Measurements from ENCODE around the gene MYO3B. TPM values are rescaled to one million over a fixed set of nuclear protein-coding genes. Genes with fewer than 3 reads are reported as not detected.
"Not testable (repeated sequence)": the region's sequence is repeated elsewhere in the genome, so short reads cannot be mapped to it uniquely, and the experiment has no call there.

Gene MYO3B
- total RNA-seq, 1 experiment from 2014 or later: 4.4 TPM

DNA sequence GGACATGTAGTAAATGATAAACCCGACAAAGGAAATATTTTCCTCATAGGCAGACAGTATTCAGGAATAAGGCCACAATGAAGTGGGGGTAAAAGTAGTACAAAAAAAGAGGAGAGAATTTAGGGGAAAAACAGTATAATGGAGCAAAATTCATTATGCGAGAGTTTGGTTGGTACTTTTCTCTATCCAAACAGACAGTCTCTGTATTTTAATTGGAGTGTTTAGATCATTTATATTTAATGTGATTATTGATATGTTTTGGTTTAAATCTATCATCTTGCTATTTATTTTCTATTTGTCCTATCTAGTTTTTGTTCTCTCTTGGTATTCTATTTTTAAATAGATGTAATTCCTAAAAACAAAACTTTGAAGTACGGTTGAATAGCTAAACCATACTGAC is 366.9 kb downstream of the MYO3B start:
- Histone ChIP-seq H3K9me2 (replicated peaks; ENCODE audit: insufficient read depth, low read length) (no peaks in the 10 kb centered on the region), H4K20me1 (ENCODE audit: insufficient read depth, low read depth, low read length) (no peaks in the 10 kb centered on the region), H3K4me1 (ENCODE audit: low read length) (no peaks in the 10 kb centered on the region), H3K27ac (ENCODE audit: low read length) (no peak overlapping the region), H3K79me2 (ENCODE audit: low read length) (no peaks in the 10 kb centered on the region), H3K36me3 (ENCODE audit: insufficient read depth, low read length) (no peaks in the 10 kb centered on the region), H3K27me3 (ENCODE audit: low read length) (no peaks in the 10 kb centered on the region), H3K9ac (ENCODE audit: low read length) (no peak overlapping the region), H3K4me3 (ENCODE audit: low read length) (no peak overlapping the region), H2AFZ (ENCODE audit: low read length) (no peak overlapping the region), H3K4me2 (ENCODE audit: low read depth, low read length, poor library complexity, severe bottlenecking) (no peak overlapping the region), H3K9me3 (ENCODE audit: low read length) (no peaks in the 10 kb centered on the region; the same call in 1 of the 2 replicates)
- DNase-seq: no peak

DNA sequence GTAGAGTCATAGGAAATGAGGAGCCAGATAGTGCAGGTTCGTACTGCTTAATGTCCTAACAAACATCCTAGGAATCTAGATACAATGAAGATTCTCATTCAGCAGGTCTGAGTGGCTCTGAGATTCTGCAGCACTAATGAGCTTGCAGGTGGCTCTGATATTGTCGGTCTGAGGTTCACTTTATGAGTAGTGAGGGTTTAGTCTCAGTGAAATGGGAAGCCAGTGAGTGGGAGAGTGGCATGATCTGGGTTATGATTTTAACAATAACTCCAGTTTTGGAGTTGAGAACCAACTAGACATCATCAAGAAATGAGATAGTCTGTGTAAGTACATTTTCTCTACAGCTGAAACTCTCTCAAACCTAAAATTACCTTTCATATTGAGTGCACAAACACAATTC is 370.4 kb downstream of the MYO3B start:
- Histone ChIP-seq H3K9ac (ENCODE audit: low read length) (no peak overlapping the region), H3K36me3 (ENCODE audit: insufficient read depth, low read length) (no peaks in the 10 kb centered on the region), H3K27ac (ENCODE audit: low read length) (no peak overlapping the region), H3K4me2 (ENCODE audit: low read depth, low read length, poor library complexity, severe bottlenecking) (no peak overlapping the region), H3K79me2 (ENCODE audit: low read length) (no peaks in the 10 kb centered on the region), H3K9me3 (ENCODE audit: low read length) (no peaks in the 10 kb centered on the region; the same call in none of the 2 replicates), H3K4me3 (ENCODE audit: low read length) (no peak overlapping the region), H2AFZ (ENCODE audit: low read length) (no peak overlapping the region), H3K4me1 (ENCODE audit: low read length) (no peaks in the 10 kb centered on the region), H3K9me2 (replicated peaks; ENCODE audit: insufficient read depth, low read length) (no peaks in the 10 kb centered on the region), H3K27me3 (ENCODE audit: low read length) (no peaks in the 10 kb centered on the region), H4K20me1 (ENCODE audit: insufficient read depth, low read depth, low read length) (no peaks in the 10 kb centered on the region)
- no peak for DNase-seq

DNA sequence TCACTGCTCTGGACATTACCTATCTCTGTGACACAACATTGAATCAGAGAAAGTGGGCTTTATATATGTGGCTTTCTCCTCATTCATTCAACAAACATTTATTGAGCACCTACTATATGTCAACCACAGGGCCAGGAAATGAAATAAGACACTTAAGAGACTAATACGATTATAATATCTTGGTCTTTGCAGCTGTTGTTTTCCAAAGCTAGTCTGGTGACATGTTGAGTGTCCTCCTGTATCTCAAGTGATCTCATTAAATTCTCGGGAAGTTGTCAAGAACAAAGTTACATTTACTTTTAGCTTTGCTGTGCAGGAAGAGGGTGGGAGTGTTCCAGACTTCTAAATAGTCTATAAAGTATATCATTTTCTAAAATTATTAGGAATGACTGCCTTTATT is 372.6 kb downstream of the MYO3B start:
- Histone ChIP-seq H3K4me1 (ENCODE audit: low read length) (no peaks in the 10 kb centered on the region), H4K20me1 (ENCODE audit: insufficient read depth, low read depth, low read length) (no peaks in the 10 kb centered on the region), H3K9me2 (replicated peaks; ENCODE audit: insufficient read depth, low read length) (no peaks in the 10 kb centered on the region), H2AFZ (ENCODE audit: low read length) (no peak overlapping the region), H3K27ac (ENCODE audit: low read length) (no peak overlapping the region), H3K79me2 (ENCODE audit: low read length) (no peaks in the 10 kb centered on the region), H3K9me3 (ENCODE audit: low read length) (no peaks in the 10 kb centered on the region; the same call in 1 of the 2 replicates), H3K9ac (ENCODE audit: low read length) (no peak overlapping the region), H3K4me3 (ENCODE audit: low read length) (no peak overlapping the region), H3K4me2 (ENCODE audit: low read depth, low read length, poor library complexity, severe bottlenecking) (no peak overlapping the region), H3K27me3 (ENCODE audit: low read length) (no peaks in the 10 kb centered on the region), H3K36me3 (ENCODE audit: insufficient read depth, low read length) (no peaks in the 10 kb centered on the region)
- no peak for DNase-seq

DNA sequence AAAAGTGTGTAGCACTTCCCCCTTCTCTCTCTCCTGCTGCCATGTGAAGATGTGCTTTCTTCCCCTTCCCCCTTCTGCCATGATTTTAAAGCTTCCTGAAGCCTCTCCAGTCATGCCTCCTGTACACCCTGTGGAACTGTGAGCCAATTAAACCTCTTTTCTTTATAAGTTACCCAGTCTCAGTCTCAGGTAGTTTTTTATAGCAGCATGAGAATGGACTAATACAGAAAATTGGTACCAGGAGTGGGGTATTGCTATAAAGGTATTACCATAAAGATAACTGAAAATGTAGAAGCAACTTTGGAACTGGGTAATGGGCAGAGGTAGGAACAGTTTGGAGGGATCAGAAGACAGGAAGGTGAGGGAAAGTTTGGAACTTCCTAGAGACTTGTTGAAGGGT is 374.0 kb downstream of the MYO3B start:
- H3K9me3 ChIP-seq (ENCODE audit: low read length); H3K79me2 ChIP-seq (ENCODE audit: low read length); H3K4me3 ChIP-seq (ENCODE audit: low read length); H4K20me1 ChIP-seq (ENCODE audit: insufficient read depth, low read depth, low read length); H3K9ac ChIP-seq (ENCODE audit: low read length); H3K27ac ChIP-seq (ENCODE audit: low read length); H3K27me3 ChIP-seq (ENCODE audit: low read length); H2AFZ ChIP-seq (ENCODE audit: low read length); H3K9me2 ChIP-seq (replicated peaks; ENCODE audit: insufficient read depth, low read length); H3K36me3 ChIP-seq (ENCODE audit: insufficient read depth, low read length); DNase-seq; H3K4me1 ChIP-seq (ENCODE audit: low read length); H3K4me2 ChIP-seq (ENCODE audit: low read depth, low read length, poor library complexity, severe bottlenecking): not testable (repeated sequence)

DNA sequence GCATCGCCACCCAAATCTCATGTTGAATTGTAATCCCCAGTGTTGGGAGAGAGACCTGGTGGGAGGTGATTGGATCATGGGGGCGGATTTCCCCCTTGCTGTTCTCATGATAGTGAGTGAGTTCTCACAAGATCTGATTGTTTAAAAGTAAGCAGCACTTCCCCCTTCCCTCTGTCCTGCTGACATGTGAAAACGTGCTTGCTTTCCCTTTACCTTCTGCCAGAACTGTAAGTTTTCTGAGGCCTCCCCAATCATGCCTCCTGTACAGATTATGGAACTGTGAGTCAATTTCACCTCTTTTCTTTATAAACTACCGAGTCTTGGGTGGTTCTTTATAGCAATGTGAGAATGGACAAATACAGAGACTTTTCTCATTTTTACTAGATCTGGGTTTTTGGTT is 375.8 kb downstream of the MYO3B start:
- no peaks in the 10 kb centered on the region for H3K4me1 ChIP-seq (ENCODE audit: low read length)
- no peaks in the 10 kb centered on the region for H4K20me1 ChIP-seq (ENCODE audit: insufficient read depth, low read depth, low read length)
- H3K36me3 ChIP-seq (ENCODE audit: insufficient read depth, low read length): no peaks in the 10 kb centered on the region
- no peak overlapping the region for H3K4me3 ChIP-seq (ENCODE audit: low read length)
- H3K27ac ChIP-seq (ENCODE audit: low read length): no peak overlapping the region
- no peaks in the 10 kb centered on the region for H3K9me2 ChIP-seq (replicated peaks; ENCODE audit: insufficient read depth, low read length)
- no peaks in the 10 kb centered on the region; the same call in 1 of the 2 replicates for H3K9me3 ChIP-seq (ENCODE audit: low read length)
- H3K4me2 ChIP-seq (ENCODE audit: low read depth, low read length, poor library complexity, severe bottlenecking): no peak overlapping the region
- no peak overlapping the region for H3K9ac ChIP-seq (ENCODE audit: low read length)
- no peak overlapping the region for H2AFZ ChIP-seq (ENCODE audit: low read length)
- no peaks in the 10 kb centered on the region for H3K27me3 ChIP-seq (ENCODE audit: low read length)
- DNase-seq: no peak
- H3K79me2 ChIP-seq (ENCODE audit: low read length): no peaks in the 10 kb centered on the region

DNA sequence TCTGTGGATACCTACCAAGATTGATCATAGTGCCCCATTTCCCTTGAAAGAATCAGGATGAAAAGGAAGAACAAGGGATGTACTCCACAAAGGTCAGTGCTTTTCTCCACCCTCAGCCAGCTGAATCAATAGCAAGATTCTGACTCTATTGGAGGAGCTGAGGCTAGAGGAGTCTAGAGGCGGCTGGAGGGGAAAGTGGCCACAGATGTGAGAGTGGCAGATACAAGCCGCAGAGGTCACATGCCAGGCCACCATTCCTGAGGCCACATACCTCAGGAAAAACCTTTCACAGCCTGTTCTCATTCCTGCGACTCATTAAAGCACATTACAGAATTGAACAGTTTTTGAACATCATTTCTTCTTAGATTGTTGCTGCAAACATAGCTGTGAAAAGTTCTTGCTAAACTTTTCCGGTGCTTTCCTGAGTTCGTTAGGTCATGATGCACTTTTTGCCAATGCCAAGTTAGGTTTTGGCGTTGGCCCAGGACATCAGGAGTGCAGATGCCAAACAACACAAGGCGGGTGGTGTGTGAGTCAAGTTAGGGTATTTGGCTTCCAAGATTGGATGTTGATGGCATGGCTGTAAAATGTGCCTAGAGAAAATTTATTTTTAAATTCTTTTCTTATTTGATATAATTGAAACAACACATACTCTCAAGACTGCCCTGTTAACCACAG is 376.5 kb downstream of the MYO3B start:
- Histone ChIP-seq H3K27ac (ENCODE audit: low read length) (no peak overlapping the region), H2AFZ (ENCODE audit: low read length) (no peak overlapping the region), H4K20me1 (ENCODE audit: insufficient read depth, low read depth, low read length) (no peaks in the 10 kb centered on the region), H3K79me2 (ENCODE audit: low read length) (no peaks in the 10 kb centered on the region), H3K9me2 (replicated peaks; ENCODE audit: insufficient read depth, low read length) (no peaks in the 10 kb centered on the region), H3K27me3 (ENCODE audit: low read length) (no peaks in the 10 kb centered on the region), H3K36me3 (ENCODE audit: insufficient read depth, low read length) (no peaks in the 10 kb centered on the region), H3K4me3 (ENCODE audit: low read length) (no peak overlapping the region), H3K4me2 (ENCODE audit: low read depth, low read length, poor library complexity, severe bottlenecking) (no peak overlapping the region), H3K9ac (ENCODE audit: low read length) (no peak overlapping the region), H3K4me1 (ENCODE audit: low read length) (no peaks in the 10 kb centered on the region), H3K9me3 (ENCODE audit: low read length) (no peaks in the 10 kb centered on the region; the same call in 1 of the 2 replicates)
- no peak for DNase-seq

DNA sequence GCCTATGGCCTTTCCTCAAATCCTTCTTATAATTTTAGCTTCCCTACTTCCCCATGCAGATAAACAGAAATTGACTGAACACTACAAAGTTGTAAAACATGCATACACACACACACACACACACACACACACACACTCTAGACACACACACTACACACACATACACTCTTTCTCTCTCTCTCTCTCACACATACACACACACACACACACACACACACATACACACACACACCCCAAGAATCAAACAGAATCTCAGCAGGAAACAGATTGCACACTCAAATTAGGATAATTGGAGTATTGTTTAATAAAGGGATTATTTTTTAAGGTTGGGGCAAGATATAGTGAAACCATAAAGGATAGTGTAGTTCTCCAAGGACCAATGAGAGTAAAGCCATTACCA is 385.0 kb downstream of the MYO3B start:
- no peak overlapping the region for H3K4me2 ChIP-seq (ENCODE audit: low read depth, low read length, poor library complexity, severe bottlenecking)
- no peak overlapping the region for H3K27ac ChIP-seq (ENCODE audit: low read length)
- H2AFZ ChIP-seq (ENCODE audit: low read length): no peak overlapping the region
- H3K4me3 ChIP-seq (ENCODE audit: low read length): no peak overlapping the region
- H3K9ac ChIP-seq (ENCODE audit: low read length): no peak overlapping the region
- H3K9me2 ChIP-seq (replicated peaks; ENCODE audit: insufficient read depth, low read length): no peaks in the 10 kb centered on the region
- no peak for DNase-seq
- no peaks in the 10 kb centered on the region for H3K27me3 ChIP-seq (ENCODE audit: low read length)
- no peaks in the 10 kb centered on the region for H3K79me2 ChIP-seq (ENCODE audit: low read length)
- no peaks in the 10 kb centered on the region for H3K9me3 ChIP-seq (ENCODE audit: low read length)
- H3K36me3 ChIP-seq (ENCODE audit: insufficient read depth, low read length): no peaks in the 10 kb centered on the region
- H4K20me1 ChIP-seq (ENCODE audit: insufficient read depth, low read depth, low read length): no peaks in the 10 kb centered on the region
- no peaks in the 10 kb centered on the region for H3K4me1 ChIP-seq (ENCODE audit: low read length)

DNA sequence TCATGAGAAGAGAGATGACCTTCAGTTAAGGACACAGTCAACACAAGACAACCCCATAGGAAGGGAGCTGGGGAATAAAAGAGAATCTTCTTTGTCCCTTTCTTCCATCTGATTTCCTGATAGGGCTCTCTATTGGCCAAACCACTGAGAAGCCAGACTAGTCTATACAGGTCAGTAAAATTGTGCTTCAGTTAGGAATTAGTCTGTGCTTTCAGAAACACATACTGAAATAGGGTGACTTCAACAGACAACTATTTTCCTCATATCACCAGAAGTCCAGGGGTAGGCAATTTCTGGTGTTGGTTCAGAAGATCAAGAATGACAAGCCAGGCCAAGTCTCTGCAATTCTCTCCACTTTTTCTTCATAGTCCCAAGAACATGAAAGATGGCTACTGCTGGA is 385.5 kb downstream of the MYO3B start:
- no peak for DNase-seq
- Histone ChIP-seq H3K79me2 (ENCODE audit: low read length) (no peaks in the 10 kb centered on the region), H3K9ac (ENCODE audit: low read length) (no peak overlapping the region), H3K36me3 (ENCODE audit: insufficient read depth, low read length) (no peaks in the 10 kb centered on the region), H4K20me1 (ENCODE audit: insufficient read depth, low read depth, low read length) (no peaks in the 10 kb centered on the region), H3K4me1 (ENCODE audit: low read length) (no peaks in the 10 kb centered on the region), H3K27ac (ENCODE audit: low read length) (no peak overlapping the region), H3K27me3 (ENCODE audit: low read length) (no peaks in the 10 kb centered on the region), H2AFZ (ENCODE audit: low read length) (no peak overlapping the region), H3K9me3 (ENCODE audit: low read length) (no peaks in the 10 kb centered on the region), H3K4me2 (ENCODE audit: low read depth, low read length, poor library complexity, severe bottlenecking) (no peak overlapping the region), H3K9me2 (replicated peaks; ENCODE audit: insufficient read depth, low read length) (no peaks in the 10 kb centered on the region), H3K4me3 (ENCODE audit: low read length) (no peak overlapping the region)

Data from Karpas-422 (cell line).